Natural killer cell treated with Interleukin-12 subunit alpha and Interleukin-12 subunit beta and Interleukin-15 and Interleukin-18, amount 100 ng/mL, for 72 hours (primary cell): ENCODE measurements around the gene ZNF180. TPM values are rescaled to one million over a fixed set of nuclear protein-coding genes. Genes with fewer than 3 reads are reported as not detected.
"Not testable (repeated sequence)": the region's sequence is repeated elsewhere in the genome, so short reads cannot be mapped to it uniquely, and the experiment has no call there.

Experiments used
- ATAC-seq, 2 donors: fragments of 150-1000 bp; cut with Tn5 transposase in 1 of 2; sonication (Bioruptor Pico), chemical (Tn5 transposase) in 1 of 2; 2 replicates each; pipeline ENCODE4 v1.10.0; 2021
- DNase-seq: peaks from one replicate; pipeline ENCODE4 v3.0.0; 2022; ENCODE audit warnings: low spot score
- H3K27ac Mint-ChIP-seq, 2 donors: 1 replicate in 1 of 2; 2 replicates in 1 of 2; pipeline ENCODE4 v1.8.0; 2022; ENCODE audit warnings: mixed read lengths in 2 of 2, mild to moderate bottlenecking in 1 of 2, moderate library complexity in 1 of 2
- H3K27me3 Mint-ChIP-seq, 2 donors: 1 replicate in 1 of 2; 2 replicates in 1 of 2; pipeline ENCODE4 v1.8.0; 2022; ENCODE audit warnings: mixed read lengths in 2 of 2
- H3K36me3 Mint-ChIP-seq: one replicate; pipeline ENCODE4 v1.8.0; 2022; ENCODE audit warnings: mixed read lengths
- H3K4me1 Mint-ChIP-seq, 2 donors: 1 replicate in 1 of 2; 2 replicates in 1 of 2; pipeline ENCODE4 v1.8.0; 2022; ENCODE audit warnings: low read depth in 2 of 2, mixed read lengths in 2 of 2, mild to moderate bottlenecking in 1 of 2
- H3K4me3 Mint-ChIP-seq: one replicate; pipeline ENCODE4 v1.8.0; 2022; ENCODE audit warnings: mixed read lengths
- H3K9me3 Mint-ChIP-seq: 2 replicates; pipeline ENCODE4 v1.8.0; 2022; ENCODE audit warnings: mixed read lengths
- total RNA-seq, 2 donors: library from RNA; stranded (reverse); gene quantifications; one replicate each; pipeline ENCODE4 v1.2.3, GENCODE V29; 2022

The ZNF180 gene
- total RNA-seq, 2 donors from 2014 or later: 9.2 to 9.3 TPM

DNA sequence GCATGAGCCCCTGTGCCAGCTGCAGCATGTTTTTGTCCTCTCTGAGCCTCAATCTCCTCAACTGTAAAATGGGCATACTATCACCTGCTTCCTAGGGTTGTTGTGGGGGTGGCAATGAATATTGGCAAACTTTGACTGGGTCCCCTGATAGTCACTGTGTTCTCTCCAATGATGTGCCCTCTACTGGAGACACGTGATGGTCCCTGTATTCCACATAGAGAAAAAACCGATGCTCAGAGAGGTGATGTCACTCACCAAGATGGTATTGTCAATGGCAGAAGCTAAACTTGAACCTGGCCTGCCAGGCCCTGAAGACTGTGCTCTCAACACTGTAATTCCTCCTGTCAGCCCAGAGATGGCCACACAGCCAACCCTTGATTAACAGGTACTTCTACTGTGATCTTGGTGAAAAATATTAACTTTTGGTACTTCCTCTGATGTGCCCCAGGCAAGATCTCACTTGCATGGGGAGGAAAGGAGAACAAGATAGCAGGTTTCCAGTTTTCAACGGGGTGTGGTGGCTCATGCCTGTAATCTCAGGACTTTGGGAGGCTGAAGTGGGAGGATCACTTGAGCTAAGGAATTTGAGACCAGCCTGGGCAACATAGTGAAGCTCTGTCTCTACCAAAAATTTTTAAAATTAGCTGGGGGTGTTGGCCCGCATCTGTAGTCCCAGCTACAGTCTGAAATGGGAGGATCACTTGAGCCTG lies 25.6 kb upstream of the ZNF180 start:
- H3K27me3 Mint-ChIP-seq: peaks cover 11 to 15% of the 10 kb centered on the region in 2 donors
- no peak overlapping the region for H3K4me3 Mint-ChIP-seq
- H3K9me3 Mint-ChIP-seq: no peaks in the 10 kb centered on the region
- H3K27ac Mint-ChIP-seq: no peak overlapping the region
- ATAC-seq (no peak), DNase-seq (no peak)
- no peaks in the 10 kb centered on the region for H3K36me3 Mint-ChIP-seq
- no peaks in the 10 kb centered on the region for H3K4me1 Mint-ChIP-seq

DNA sequence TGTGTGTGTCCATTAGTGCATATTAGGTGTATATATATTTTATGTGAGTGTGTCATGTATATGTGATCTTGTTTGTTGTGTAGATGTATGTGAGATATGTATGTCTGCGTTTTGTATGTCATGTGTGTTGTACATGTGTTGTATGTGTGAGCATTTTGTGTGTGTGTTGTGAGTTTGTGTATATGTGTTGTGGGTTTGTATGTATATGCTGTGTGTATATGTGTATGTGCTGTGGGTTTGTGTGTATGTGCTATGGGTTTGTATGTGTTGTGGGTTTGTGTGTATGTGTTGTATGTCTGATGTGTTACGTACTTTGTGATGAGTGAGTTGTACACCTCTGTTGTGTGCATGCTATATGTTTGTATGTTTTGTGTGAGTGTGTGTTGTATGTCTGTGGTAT lies 21.0 kb upstream of the ZNF180 start:
- Mint-ChIP-seq H3K27me3 (no peaks in the 10 kb centered on the region), H3K4me3 (no peak overlapping the region), H3K36me3 (peaks cover under 1% of the 10 kb centered on the region), H3K9me3 (no peaks in the 10 kb centered on the region), H3K27ac (no peak overlapping the region), H3K4me1 (no peaks in the 10 kb centered on the region)
- ATAC-seq: no peak
- DNase-seq: no peak

DNA sequence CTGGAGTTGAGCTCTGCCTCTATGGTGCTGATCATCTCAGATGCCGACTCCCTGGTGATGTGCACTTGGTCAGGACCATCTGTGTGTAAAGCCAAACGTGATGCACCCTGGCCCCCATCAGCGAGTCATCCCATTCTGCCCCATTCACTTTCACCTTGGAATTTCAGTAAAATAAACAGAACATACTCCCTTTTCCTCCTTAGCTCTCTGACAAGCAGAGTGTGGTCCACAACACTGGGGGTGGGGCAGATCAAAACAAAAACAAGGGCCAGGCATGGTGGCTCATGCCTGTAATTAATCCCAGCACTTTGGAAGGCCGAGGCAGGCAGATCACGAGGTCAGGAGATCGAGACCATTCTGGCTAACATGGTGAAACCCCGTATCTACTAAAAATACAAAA lies 16.8 kb upstream of the ZNF180 start:
- no peak for DNase-seq
- Mint-ChIP-seq H3K27me3 (peaks cover 0 to 3% of the 10 kb centered on the region in 2 donors), H3K4me1 (no peaks in the 10 kb centered on the region), H3K27ac (no peak overlapping the region), H3K36me3 (peaks cover 4% of the 10 kb centered on the region), H3K4me3 (no peak overlapping the region), H3K9me3 (no peaks in the 10 kb centered on the region)
- ATAC-seq: no peak

DNA sequence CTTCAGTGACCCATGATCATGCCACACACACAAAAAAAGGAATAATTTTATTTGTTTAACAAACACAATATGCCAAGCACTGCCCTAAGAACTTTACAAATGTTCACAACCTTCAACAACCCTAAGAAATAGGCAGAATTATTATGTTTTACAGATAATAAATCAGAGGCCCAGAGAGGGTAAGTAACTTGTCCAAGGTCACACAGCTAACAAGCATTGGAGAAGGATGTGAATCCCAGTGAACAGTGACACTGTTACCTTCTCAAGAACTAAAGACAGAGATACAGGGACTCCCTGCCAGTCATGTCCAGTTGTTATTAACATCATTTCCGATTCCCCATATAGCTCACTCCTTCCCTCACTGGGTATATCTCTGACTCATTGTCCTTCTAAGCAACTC lies 15.6 kb upstream of the ZNF180 start:
- Mint-ChIP-seq H3K4me3 (no peak overlapping the region), H3K36me3 (peaks cover 4% of the 10 kb centered on the region), H3K27me3 (peaks cover under 1 to 9% of the 10 kb centered on the region in 2 donors), H3K27ac (no peak overlapping the region), H3K9me3 (no peaks in the 10 kb centered on the region), H3K4me1 (no peaks in the 10 kb centered on the region)
- DNase-seq (no peak), ATAC-seq (no peak)

DNA sequence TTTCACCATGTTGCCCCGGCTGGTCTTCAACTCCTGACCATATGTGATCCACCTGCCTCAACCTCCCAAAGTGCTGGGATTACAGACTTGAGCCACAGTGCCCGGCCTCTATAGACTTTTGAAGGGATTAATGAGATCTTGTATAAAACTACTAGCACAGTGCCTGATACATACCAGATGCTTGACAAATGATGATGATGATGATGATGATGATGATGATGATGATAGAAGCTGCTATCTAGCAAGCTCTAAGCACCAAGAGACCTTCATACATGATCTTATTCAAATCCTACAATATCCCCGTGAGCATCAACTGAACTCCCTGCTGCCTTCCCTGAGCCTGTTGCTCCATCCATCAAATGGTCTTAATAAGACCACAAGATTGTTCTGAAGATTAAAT lies 14.7 kb upstream of the ZNF180 start:
- Mint-ChIP-seq H3K9me3 (peaks cover 5% of the 10 kb centered on the region), H3K27me3 (peaks cover 9 to 14% of the 10 kb centered on the region in 2 donors), H3K4me1 (no peaks in the 10 kb centered on the region), H3K4me3 (no peak overlapping the region), H3K27ac (no peak overlapping the region), H3K36me3 (peaks cover 11% of the 10 kb centered on the region)
- no peak for DNase-seq
- no peak for ATAC-seq

DNA sequence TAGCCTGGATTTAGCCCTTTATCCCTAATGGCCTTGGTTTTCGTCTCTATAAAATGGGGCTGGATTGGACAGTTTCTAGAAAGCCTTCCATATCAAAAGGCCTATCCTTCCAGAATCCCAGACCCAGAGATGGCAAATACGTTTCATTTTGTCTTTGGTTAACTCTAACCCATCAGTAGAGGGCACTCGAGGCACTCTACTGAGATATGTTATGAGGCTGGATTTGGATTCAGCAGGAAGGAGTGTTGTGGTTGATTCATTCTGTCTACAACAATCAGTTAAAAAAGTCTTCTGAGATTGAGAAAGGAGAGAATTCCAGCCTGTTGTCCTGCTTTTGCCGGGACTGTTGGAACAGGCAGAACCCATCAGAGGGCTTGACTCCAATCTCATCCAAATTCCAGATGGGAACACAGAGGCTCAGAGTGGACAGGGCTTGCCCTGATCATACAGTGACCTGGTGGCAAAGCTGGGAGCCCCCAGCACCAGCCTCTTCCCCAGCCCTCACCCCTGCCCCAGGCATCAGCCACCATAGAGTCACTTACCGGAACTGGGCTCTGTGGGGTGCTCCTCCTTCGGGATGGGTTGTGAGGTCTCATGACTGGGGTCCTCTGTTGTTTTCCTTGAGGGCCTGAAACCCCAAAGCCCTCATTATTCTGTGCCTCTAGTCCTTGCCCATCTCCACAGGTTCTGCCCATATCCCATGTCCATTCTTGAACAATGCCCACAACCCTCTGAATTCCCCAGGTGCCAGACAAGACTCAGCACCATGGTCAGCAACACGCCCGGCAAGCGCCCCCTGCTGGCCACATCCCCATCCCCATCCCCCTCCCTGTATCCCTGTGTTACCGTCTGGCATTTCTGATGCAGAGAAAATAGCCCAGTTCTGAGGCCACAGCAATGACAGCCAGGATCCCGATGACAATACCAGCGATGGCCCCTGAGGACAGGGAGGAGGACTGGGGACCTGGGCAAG lies 12.3 kb upstream of the ZNF180 start:
- no peak overlapping the region for H3K27ac Mint-ChIP-seq
- no peak overlapping the region for H3K4me3 Mint-ChIP-seq
- H3K4me1 Mint-ChIP-seq: no peaks in the 10 kb centered on the region
- peaks cover 25 to 29% of the 10 kb centered on the region in 2 donors for H3K27me3 Mint-ChIP-seq
- peaks cover 24% of the 10 kb centered on the region for H3K36me3 Mint-ChIP-seq
- peaks cover 15% of the 10 kb centered on the region for H3K9me3 Mint-ChIP-seq
- DNase-seq (no peak), ATAC-seq (peak; percentile 36 to 53)

DNA sequence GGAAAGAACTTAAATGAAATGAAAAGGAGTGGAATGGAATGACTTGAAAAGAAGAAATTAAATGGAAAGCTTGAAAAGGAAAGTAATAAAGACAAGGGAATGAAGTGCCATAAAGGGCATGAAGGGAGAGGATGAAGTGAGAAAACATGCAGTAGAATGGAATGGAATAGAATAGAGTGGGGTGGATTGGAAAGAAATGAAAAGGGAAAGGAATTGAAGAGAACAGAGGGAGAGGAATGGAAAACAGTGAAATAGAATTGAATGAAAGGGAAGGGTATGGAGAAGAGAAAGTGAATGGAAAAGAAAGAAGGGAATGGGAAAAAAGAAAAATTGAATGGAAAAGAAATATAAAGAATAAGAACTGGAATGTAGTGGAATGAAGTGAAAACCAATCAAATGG lies 9.2 kb upstream of the ZNF180 start:
- ATAC-seq: no peak
- H3K27ac Mint-ChIP-seq: no peak overlapping the region
- peaks cover 23% of the 10 kb centered on the region for H3K9me3 Mint-ChIP-seq
- H3K4me1 Mint-ChIP-seq: no peaks in the 10 kb centered on the region
- H3K4me3 Mint-ChIP-seq: no peak overlapping the region
- DNase-seq: no peak
- peaks cover 38 to 43% of the 10 kb centered on the region in 2 donors for H3K27me3 Mint-ChIP-seq
- peaks cover 29% of the 10 kb centered on the region for H3K36me3 Mint-ChIP-seq

DNA sequence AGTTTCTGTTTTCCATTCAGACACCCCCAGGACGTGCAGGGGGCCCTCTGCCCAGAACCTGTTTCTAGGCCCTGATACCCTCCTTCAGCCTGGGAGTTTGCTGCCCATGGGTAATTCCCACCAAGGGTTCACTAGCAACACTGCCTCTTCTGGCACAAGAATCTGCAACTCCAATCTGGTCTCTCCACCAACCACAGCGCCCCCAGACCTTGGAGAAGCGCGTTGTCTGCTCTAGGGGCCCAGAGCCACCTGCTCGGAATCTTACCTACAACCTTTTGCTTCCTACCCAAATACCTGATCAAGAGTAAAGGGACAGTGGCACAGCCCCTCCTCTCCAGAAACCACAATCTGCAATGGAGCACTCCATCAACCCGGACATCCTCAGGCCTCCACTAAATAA lies 763 bp downstream of the ZNF180 start:
- H3K36me3 Mint-ChIP-seq: peaks cover 51% of the 10 kb centered on the region
- ATAC-seq: no peak
- H3K9me3 Mint-ChIP-seq: peaks cover 28% of the 10 kb centered on the region
- DNase-seq: no peak
- peaks cover 9 to 12% of the 10 kb centered on the region in 2 donors for H3K27me3 Mint-ChIP-seq
- peak overlapping the region; percentile 96 for H3K4me3 Mint-ChIP-seq
- peaks cover 43 to 48% of the 10 kb centered on the region in 2 donors for H3K4me1 Mint-ChIP-seq
- peak overlapping the region; percentile 78 to 85 for H3K27ac Mint-ChIP-seq

DNA sequence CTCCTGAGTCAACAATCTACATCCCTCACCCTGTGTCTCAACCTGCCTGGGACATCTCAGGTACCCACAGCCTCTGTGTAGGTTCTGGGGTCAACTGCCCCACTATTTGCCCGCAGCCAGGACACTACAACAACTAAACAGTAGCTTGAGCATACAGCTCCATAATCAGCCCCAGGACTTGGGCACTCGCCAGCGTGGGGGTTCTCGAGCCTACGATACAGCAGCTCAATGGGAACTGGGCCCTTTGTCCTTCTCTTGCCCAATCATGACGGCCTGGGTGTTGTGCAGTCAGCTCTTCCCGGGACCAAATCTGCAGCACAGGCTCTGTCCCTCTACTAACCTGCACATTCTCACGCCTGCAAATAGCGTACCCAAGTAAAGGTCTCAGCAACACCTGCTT lies 1.3 kb downstream of the ZNF180 start:
- H3K9me3 Mint-ChIP-seq: peaks cover 30% of the 10 kb centered on the region
- H3K36me3 Mint-ChIP-seq: peaks cover 52% of the 10 kb centered on the region
- DNase-seq (no peak), ATAC-seq (no peak)
- peaks cover 43 to 48% of the 10 kb centered on the region in 2 donors for H3K4me1 Mint-ChIP-seq
- H3K27me3 Mint-ChIP-seq: peaks cover 6% of the 10 kb centered on the region in 2 donors
- no peak overlapping the region for H3K27ac Mint-ChIP-seq
- peak overlapping the region; percentile 96 for H3K4me3 Mint-ChIP-seq

DNA sequence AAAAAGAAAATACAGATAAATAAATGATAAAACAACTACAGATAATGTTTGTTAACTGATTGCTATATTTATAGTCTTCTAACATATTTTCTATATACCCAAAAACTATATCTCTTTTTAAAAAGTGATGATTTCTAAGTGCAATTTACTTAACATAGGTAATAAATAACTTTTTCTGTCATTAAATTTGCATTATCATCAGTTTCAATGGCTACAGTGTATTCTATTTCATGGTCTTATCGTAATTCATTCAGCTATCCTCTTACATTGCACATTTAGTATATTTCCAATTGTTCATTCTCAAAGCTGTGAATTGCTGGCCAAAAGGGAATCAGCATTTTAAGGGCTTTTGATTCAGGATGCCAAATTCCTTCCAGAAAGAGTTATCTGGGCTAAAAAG lies 3.6 kb downstream of the ZNF180 start:
- peaks cover 74% of the 10 kb centered on the region for H3K36me3 Mint-ChIP-seq
- no peak overlapping the region for H3K27ac Mint-ChIP-seq
- ATAC-seq: no peak
- H3K9me3 Mint-ChIP-seq: peaks cover 41% of the 10 kb centered on the region
- H3K4me1 Mint-ChIP-seq: peaks cover 43 to 48% of the 10 kb centered on the region in 2 donors
- H3K4me3 Mint-ChIP-seq: no peak overlapping the region
- no peaks in the 10 kb centered on the region for H3K27me3 Mint-ChIP-seq
- DNase-seq: no peak

DNA sequence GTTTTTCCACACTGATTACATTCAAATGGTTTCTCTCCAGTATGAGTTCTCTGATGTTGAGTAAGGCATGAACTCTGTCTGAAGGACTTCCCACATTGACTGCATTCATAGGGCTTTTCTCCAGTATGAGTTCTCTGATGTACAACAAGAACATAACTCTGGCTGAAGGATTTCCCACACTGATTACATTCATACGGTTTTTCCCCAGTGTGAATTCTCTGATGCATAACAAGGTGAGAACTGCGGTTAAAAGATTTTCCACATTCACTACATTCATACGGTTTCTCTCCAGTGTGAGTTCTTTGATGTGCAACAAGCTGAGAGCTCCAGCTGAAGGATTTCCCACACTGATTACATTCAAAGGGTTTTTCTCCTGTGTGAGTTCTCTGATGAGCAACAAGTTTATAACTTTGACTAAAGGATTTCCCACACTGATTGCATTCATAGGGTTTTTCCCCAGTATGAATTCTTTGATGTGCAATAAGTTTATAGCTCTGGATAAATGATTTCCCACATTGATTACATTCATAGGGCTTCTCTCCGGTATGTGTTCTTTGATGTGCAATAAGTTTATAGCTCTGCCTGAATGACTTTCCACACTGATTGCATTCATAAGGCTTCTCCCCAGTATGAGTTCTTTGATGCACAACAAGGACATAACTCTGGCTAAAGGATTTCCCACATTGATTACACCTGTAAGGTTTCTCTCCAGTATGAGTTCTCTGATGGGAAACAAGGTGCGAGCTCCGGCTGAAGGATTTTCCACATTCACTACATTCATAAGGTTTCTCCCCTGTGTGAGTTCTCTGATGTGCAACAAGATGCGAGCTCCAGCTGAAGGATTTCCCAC lies 23.5 kb downstream of the ZNF180 start:
- no peaks in the 10 kb centered on the region for H3K27me3 Mint-ChIP-seq
- peaks cover 93% of the 10 kb centered on the region for H3K36me3 Mint-ChIP-seq
- ATAC-seq (no peak), DNase-seq (no peak)
- peak overlapping the region; percentile 39 for H3K4me3 Mint-ChIP-seq
- peak overlapping the region; percentile 67 to 68 for H3K27ac Mint-ChIP-seq
- peaks cover 4 to 5% of the 10 kb centered on the region in 2 donors for H3K4me1 Mint-ChIP-seq
- peaks cover 32% of the 10 kb centered on the region for H3K9me3 Mint-ChIP-seq

DNA sequence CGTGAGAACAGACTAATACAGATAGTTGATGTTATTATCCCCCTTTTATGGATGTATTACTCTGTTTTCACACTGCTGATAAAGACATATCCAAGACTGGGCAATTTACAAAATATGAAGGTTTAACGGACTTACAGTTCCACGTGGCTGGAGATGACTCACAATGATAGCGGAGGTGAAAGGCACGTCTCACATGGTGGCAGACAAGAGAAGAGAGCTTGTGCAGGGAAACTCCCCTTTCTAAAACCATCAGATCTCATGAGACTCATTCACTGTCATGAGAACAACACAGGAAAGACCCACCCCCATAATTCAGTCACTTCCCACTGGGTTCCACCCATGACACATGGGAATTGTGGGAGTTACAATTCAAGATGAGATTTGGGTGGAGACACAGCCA lies 31.6 kb downstream of the ZNF180 start:
- not testable (repeated sequence) for ATAC-seq, DNase-seq, H3K4me1 Mint-ChIP-seq, H3K27ac Mint-ChIP-seq, H3K27me3 Mint-ChIP-seq, H3K4me3 Mint-ChIP-seq
- peaks cover 85% of the 10 kb centered on the region for H3K36me3 Mint-ChIP-seq
- H3K9me3 Mint-ChIP-seq: peaks cover 37% of the 10 kb centered on the region

DNA sequence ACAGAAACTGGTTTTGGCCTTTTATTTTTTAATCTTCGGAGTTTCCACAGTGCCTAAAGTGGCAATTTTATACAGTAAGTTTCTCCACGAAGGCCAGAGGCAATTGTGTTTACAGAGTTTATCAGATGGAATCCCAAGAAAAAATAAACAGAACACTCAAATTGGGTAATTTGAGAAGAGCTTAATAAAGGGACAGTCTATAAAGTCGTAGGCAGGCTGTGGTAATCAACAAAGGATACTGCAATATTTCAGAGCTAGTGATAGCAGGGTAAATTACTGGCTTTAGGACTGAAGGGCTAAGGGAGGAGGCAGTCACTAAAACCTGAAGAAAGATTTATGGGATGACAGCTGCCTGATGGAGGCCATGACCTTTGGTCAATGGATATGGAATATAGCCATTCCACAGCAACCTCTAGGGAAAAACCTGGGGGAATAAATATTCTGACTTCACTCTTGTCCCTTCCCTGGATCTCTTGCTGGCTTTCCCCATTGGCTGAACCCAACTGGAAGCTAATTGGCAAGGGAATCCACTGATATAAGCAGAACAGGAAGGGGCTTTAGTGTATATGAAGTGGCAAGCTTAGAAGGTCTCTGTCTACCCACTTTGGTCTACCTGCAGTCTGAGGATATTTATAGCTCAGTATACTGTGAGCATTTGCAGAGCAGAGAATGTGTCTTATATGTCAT lies 37.6 kb downstream of the ZNF180 start:
- DNase-seq, H3K27me3 Mint-ChIP-seq, H3K4me3 Mint-ChIP-seq, H3K4me1 Mint-ChIP-seq, ATAC-seq, H3K27ac Mint-ChIP-seq: not testable (repeated sequence)
- H3K36me3 Mint-ChIP-seq: peaks cover 57% of the 10 kb centered on the region
- H3K9me3 Mint-ChIP-seq: peaks cover 28% of the 10 kb centered on the region
